Measurements from ENCODE around the gene SH2D5. TPM values are rescaled to one million over a fixed set of nuclear protein-coding genes. Genes with fewer than 3 reads are reported as not detected.

SH2D5 gene
- total RNA-seq, 1 donor from 2014 or later: 0.20 TPM

Other genes with a start within 250 kb of the SH2D5 start
- gene CAMK2N1, start 246.5 kb downstream of the SH2D5 start, total RNA-seq: 0.40 and 0.87 TPM in 2 replicates
- 20.3 and 30.2 TPM in 2 replicates for gene MUL1, start 224.6 kb downstream of the SH2D5 start, total RNA-seq
- not detected in 2 replicates for gene FAM43B, start 180.1 kb downstream of the SH2D5 start, total RNA-seq
- gene CDA, start 143.6 kb downstream of the SH2D5 start, total RNA-seq: 0.65 and 1.6 TPM in 2 replicates
- 50.8 and 93.7 TPM in 2 replicates for gene PINK1, start 99.2 kb downstream of the SH2D5 start, total RNA-seq
- 228 and 257 TPM in 2 replicates for gene DDOST, start 71.3 kb downstream of the SH2D5 start, total RNA-seq
- 17.3 and 19.6 TPM in 2 replicates for gene KIF17, start 14.7 kb downstream of the SH2D5 start, total RNA-seq
- 142 and 193 TPM in 2 replicates for gene HP1BP3, start 54.6 kb upstream of the SH2D5 start, total RNA-seq